GM18861 (cell line): ENCODE results near the gene RFC3.
"Not testable (repeated sequence)": the region's sequence is repeated elsewhere in the genome, so short reads cannot be mapped to it uniquely, and the experiment has no call there.

Experiments used
- ATAC-seq: cut with Tn5 transposase; IDR thresholded peaks from one replicate; pipeline ENCODE4 v1.9.1; 2021; ENCODE audit not compliant: unreplicated experiment

RFC3 gene

GRCh38 chr13:33806470-33807248, 11.3 kb upstream of the RFC3 start:
- no peak for ATAC-seq

DNA sequence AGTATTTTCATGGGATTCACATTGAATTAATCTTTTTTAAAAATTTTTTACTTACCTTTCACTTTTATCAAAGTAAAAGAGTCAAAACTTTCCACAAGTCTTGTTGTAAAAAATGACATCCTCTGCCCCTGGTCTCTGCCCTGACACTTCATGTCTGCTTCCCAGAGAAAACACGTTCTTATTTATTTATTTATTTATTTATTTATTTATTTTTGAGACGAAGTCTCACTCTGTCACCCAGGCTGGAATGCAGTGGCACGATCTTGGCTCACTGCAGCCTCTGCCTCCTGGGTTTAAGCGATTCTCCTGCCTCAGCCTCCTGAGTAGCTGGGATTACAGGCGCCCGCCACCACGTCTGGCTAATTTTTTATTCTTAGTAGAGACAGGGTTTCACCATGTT, 5.1 kb upstream of the RFC3 start:
- not testable (repeated sequence) for ATAC-seq

- ATAC-seq = no peak
These were observed 2.9 kb upstream of the RFC3 start for GRCh38 chr13:33815011-33815550.

- no peak for ATAC-seq
These were observed 1.0 kb upstream of the RFC3 start for GRCh38 chr13:33816912-33817311.

GRCh38 chr13:33817513-33817900, 442 bp upstream of the RFC3 start:
- ATAC-seq = no peak

- no peak for ATAC-seq
These were observed 7.1 kb downstream of the RFC3 start for GRCh38 chr13:33825083-33825482.

- no peak for ATAC-seq
These were observed 9.2 kb downstream of the RFC3 start for GRCh38 chr13:33827139-33827538.

- no peak for ATAC-seq
These were observed 10.6 kb downstream of the RFC3 start for GRCh38 chr13:33828431-33829129.

DNA sequence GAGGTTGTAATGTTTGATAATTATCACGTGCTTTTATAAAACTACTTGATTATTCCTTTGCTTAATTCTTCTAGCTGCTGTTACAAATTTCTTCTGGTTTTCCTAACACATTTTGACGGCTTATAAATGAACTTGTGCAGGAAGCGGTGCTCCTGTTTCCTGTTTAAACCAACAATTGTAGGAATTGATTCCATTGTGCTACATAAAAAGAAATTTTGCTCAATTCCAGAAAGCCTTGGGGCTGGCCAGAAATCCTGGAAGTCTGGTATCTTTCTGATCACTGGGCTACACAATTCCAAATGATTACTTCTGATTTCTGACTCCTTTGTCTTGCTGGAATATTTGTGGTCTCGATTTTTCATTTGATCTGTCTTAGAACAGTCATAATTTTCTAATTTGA, 14.9 kb downstream of the RFC3 start:
- no peak for ATAC-seq

DNA sequence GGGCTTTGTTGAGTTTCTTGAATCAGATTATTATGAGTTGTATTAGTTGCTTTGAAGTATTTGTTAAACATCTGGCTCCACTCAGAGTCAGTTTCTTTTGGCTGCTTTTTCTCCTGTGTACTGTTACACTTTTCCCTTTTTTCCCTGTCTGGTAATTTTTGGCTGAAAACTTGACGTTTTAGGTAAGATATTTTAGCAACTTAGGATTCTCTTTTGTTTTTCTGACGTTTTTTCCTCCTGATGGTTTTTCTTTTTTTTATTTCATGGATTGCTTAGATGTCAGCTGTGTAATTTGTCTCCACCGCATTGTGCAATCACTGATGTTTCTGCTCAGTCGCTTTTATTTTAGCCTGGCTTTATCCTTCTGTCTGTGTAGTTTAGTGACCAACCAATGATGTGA, 20.7 kb downstream of the RFC3 start:
- ATAC-seq = no peak

DNA sequence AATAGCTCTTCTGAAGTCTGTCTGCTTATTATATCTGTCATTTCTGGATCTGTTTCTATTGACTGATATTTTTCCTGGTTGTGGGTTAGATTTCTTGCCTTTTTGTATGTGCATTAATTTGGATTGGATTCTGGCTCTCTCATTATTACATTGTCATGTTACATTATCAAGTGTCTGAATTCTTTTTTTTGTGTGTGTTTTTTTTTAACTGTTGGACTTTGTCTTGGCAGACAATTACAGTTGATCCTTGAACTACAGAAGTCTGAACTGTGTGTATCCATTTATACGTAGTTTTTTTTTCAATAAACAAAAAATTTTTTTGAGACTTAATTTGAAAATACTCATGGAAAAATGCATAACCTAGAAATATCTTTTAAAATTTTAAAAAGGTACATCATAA, 22.5 kb downstream of the RFC3 start:
- no peak for ATAC-seq

DNA sequence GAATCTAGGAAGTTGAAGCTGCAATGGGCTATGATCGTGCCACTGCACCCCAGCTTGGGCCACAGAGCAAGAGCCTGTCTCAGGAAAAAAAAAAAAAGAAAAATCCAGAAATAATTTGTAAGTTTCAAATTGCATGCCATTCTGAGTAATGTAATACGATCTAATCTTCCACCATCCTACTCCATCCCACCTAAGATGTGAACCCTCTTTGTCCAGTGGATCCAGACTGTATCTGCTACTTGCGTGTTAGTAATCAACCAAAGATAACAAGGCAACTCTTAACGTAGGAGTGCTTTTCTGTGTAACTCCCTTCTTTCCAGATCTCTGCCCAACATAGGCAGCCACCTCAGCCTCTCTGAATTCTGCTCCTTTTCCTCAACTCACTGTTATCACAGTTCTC, 24.3 kb downstream of the RFC3 start:
- no peak for ATAC-seq

- ATAC-seq = no peak
These were observed 25.0 kb downstream of the RFC3 start for GRCh38 chr13:33842986-33843385.

GRCh38 chr13:33845572-33846302, 27.8 kb downstream of the RFC3 start:
- ATAC-seq = no peak

DNA sequence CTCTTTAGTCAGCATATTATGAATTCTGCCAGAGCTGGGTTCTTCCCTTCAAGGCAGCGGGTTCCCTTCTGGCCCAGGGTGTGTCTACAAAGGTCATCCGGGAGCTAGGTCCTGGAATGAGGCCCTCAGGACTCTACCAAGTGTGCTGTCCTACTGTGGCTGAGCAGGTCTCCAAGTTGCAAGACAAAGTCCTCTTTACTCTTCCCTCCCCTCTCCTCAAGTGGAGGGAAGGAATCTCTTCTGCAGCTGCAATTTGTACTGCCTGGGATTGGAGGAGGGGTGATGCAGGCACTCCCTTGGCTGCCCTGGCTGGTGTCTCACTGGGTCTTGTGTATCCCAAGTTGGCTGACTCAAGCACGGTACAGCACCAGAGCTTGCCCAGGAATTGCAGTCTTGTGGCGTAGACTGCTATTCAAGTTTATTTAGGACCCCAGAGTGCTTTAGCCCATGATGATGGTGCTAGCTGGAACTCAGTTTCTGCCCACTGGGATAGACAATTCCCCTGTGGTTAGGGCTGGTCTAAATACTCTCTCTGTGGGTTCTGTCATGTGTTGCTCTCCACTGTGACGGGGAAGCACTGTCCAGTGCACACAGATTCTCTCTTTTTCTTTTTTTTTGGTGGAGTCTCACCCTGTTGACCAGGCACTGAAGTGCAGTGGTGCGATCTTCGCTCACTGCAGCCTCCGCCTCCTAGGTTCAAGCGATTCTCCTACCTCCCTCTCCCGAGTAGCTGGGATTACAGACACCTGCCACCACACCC, 28.5 kb downstream of the RFC3 start:
- ATAC-seq = no peak

- no peak for ATAC-seq
These were observed 31.3 kb downstream of the RFC3 start for GRCh38 chr13:33849211-33849610.

DNA sequence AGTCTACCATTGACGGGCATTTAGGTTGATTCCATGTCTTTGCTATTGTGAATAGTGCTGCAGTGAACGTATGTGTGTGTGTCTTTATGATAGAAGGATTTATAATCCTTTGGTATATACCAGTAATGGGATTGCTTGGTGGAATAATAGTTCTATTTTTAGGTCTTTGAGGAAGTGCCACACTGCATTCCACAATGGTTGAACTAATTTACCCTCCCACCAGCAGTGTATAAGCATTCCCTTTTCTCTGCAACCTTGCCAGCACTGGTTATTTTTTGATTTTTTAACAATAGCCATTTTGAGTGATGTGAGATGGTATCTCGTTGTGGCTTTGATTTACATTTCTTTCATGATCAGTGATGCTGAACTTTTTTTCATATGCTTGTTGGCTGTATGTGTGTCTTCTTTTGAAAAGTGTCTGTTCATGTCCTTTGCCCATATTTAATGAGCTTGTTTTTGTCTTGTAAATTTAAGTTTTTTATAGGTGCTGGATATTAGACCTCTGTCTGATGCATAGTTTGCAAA, 37.5 kb downstream of the RFC3 start:
- no peak for ATAC-seq

DNA sequence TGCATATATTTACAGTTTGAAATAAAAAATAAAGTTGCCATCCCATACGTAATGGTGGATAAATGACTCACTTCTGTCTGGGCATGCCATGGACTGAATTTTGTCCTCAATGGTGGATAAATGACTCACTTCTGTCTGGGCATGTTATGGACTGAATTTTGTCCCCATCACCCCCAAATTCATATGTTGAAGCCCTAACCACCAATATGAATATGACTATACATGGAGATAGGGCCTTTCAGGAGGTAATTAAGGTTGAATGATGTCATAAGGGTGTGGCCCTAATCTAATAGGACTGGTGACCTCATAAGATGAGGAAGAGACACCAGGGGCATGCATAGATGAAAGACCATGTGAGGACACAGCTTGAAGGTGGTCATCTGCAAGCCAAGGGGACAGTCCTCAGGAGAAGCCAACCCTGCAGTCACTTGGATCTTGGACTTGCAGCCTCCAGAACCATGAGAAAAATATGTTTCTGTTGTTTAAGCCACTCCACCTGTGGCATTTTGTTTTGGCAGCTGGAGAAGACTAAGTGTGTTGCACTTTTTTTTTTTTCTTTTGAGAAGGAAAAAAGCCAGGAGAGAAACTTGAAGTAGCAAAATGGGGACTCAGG, 41.8 kb downstream of the RFC3 start:
- no peak for ATAC-seq

DNA sequence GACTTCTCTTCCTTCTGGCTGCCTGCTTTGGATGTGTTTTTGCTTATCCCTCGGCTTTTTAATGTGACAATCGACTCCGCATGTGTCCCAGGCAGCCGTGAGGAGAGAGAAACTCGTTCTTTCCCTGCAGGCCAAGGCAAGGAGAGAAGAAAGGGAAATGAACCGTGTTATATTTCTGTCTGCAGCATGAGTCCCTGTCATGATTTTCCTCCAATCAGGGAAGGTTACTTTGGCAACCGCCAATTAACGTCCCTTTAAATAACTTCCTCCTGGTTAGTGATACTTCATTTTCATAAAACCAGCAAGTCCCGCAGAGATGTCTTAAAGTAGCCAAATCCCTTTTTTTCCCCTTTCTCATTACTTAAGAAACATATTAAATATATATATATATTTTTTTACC, 42.6 kb downstream of the RFC3 start:
- ATAC-seq = no peak

- ATAC-seq = no peak
These were observed 44.1 kb downstream of the RFC3 start for GRCh38 chr13:33862016-33862415.
